HEK293 (cell line): ENCODE measurements around the gene MRPL34.

Experiments
- AEBP2 ChIP-seq: fragments of 450-650 bp; formaldehyde crosslinking; IDR thresholded peaks from 2 replicates; pipeline ENCODE4 v1.5.1; 2016; ENCODE audit warnings: missing biosample characterization, missing genetic modification characterization, borderline replicate concordance
- BCL6B ChIP-seq: fragments of 450-650 bp; formaldehyde crosslinking; IDR thresholded peaks from 2 replicates; pipeline ENCODE4 v1.5.1; 2017; ENCODE audit warnings: missing biosample characterization, missing genetic modification characterization
- CTCF ChIP-seq: fragments of 450-650 bp; formaldehyde crosslinking; IDR thresholded peaks from 2 replicates; pipeline ENCODE4 v1.5.1; 2016; ENCODE audit warnings: missing biosample characterization, missing genetic modification characterization
- GLI4 ChIP-seq: fragments of 450-650 bp; formaldehyde crosslinking; IDR thresholded peaks from 2 replicates; pipeline ENCODE4 v1.5.1; 2016; ENCODE audit warnings: missing biosample characterization, missing genetic modification characterization
- HIC1 ChIP-seq: fragments of 450-650 bp; formaldehyde crosslinking; IDR thresholded peaks from 2 replicates; pipeline ENCODE4 v1.5.1; 2016; ENCODE audit warnings: missing biosample characterization, missing genetic modification characterization
- HOXA7 ChIP-seq: sonication (generic); formaldehyde crosslinking; IDR thresholded peaks from 2 replicates; pipeline ENCODE4 v1.8.1; 2022; ENCODE audit warnings: missing genetic modification reagents, borderline replicate concordance
- HOXC10 ChIP-seq: sonication (generic); formaldehyde crosslinking; IDR thresholded peaks from 2 replicates; pipeline ENCODE4 v1.8.1; 2023; ENCODE audit warnings: mild to moderate bottlenecking, missing genetic modification reagents
- IKZF3 ChIP-seq: fragments of 450-650 bp; IDR thresholded peaks from 2 replicates; pipeline ENCODE4 v1.5.0; 2018; ENCODE audit warnings: missing biosample characterization, mild to moderate bottlenecking, missing genetic modification characterization, moderate library complexity
- KLF16 ChIP-seq: fragments of 450-650 bp; formaldehyde crosslinking; IDR thresholded peaks from 2 replicates; pipeline ENCODE4 v1.5.1; 2017; ENCODE audit warnings: missing biosample characterization, missing genetic modification characterization
- KLF7 ChIP-seq: fragments of 450-650 bp; formaldehyde crosslinking; IDR thresholded peaks from 2 replicates; pipeline ENCODE4 v1.5.1; 2016; ENCODE audit warnings: missing biosample characterization, missing genetic modification characterization, borderline replicate concordance
- ZBTB21 ChIP-seq: fragments of 450-650 bp; formaldehyde crosslinking; IDR thresholded peaks from 2 replicates; pipeline ENCODE4 v1.5.1; 2017; ENCODE audit warnings: missing biosample characterization, missing genetic modification characterization
- ZBTB6 ChIP-seq: fragments of 450-650 bp; formaldehyde crosslinking; IDR thresholded peaks from 2 replicates; pipeline ENCODE4 v1.5.1; 2017; ENCODE audit warnings: missing biosample characterization, missing genetic modification characterization
- ZBTB8A ChIP-seq: fragments of 450-650 bp; formaldehyde crosslinking; IDR thresholded peaks from 2 replicates; pipeline ENCODE4 v1.5.1; 2016; ENCODE audit warnings: missing biosample characterization, missing genetic modification characterization
- ZFP69B ChIP-seq: fragments of 450-650 bp; formaldehyde crosslinking; IDR thresholded peaks from 2 replicates; pipeline ENCODE4 v1.5.1; 2016; ENCODE audit warnings: missing biosample characterization, missing genetic modification characterization
- ZNF114 ChIP-seq: fragments of 450-650 bp; formaldehyde crosslinking; IDR thresholded peaks from 2 replicates; pipeline ENCODE4 v1.5.0; 2017; ENCODE audit warnings: missing biosample characterization, missing genetic modification characterization
- ZNF155 ChIP-seq: fragments of 450-650 bp; formaldehyde crosslinking; IDR thresholded peaks from 2 replicates; pipeline ENCODE4 v1.5.1; 2016; ENCODE audit warnings: missing biosample characterization, missing genetic modification characterization
- ZNF175 ChIP-seq: fragments of 450-650 bp; formaldehyde crosslinking; IDR thresholded peaks from 2 replicates; pipeline ENCODE4 v1.5.1; 2016; ENCODE audit warnings: missing biosample characterization, missing genetic modification characterization
- ZNF2 ChIP-seq: fragments of 450-650 bp; formaldehyde crosslinking; IDR thresholded peaks from 2 replicates; pipeline ENCODE4 v1.5.1; 2016; ENCODE audit warnings: missing biosample characterization, missing genetic modification characterization
- ZNF221 ChIP-seq: fragments of 450-650 bp; formaldehyde crosslinking; IDR thresholded peaks from 2 replicates; pipeline ENCODE4 v1.5.1; 2017; ENCODE audit warnings: missing biosample characterization, missing genetic modification characterization, borderline replicate concordance
- ZNF302 ChIP-seq: fragments of 450-650 bp; formaldehyde crosslinking; IDR thresholded peaks from 2 replicates; pipeline ENCODE4 v1.5.1; 2016; ENCODE audit warnings: missing biosample characterization, missing genetic modification characterization, low read depth
- ZNF335 ChIP-seq: fragments of 450-650 bp; formaldehyde crosslinking; conservative IDR thresholded peaks from 2 replicates; pipeline ENCODE4 v1.5.1; 2016; ENCODE audit warnings: missing biosample characterization, missing genetic modification characterization
- ZNF433 ChIP-seq: fragments of 450-650 bp; formaldehyde crosslinking; IDR thresholded peaks from 2 replicates; pipeline ENCODE4 v1.5.1; 2016; ENCODE audit warnings: missing biosample characterization, missing genetic modification characterization, low read depth
- ZNF514 ChIP-seq: fragments of 450-650 bp; formaldehyde crosslinking; IDR thresholded peaks from 2 replicates; pipeline ENCODE4 v1.5.1; 2016; ENCODE audit warnings: missing biosample characterization, missing genetic modification characterization
- ZNF585B ChIP-seq: fragments of 450-650 bp; formaldehyde crosslinking; IDR thresholded peaks from 2 replicates; pipeline ENCODE4 v1.5.1; 2016; ENCODE audit warnings: missing biosample characterization, missing genetic modification characterization
- ZNF704 ChIP-seq: fragments of 450-650 bp; formaldehyde crosslinking; IDR thresholded peaks from 2 replicates; pipeline ENCODE4 v1.5.1; 2016; ENCODE audit warnings: missing biosample characterization, missing genetic modification characterization
- ZNF707 ChIP-seq: fragments of 450-650 bp; formaldehyde crosslinking; IDR thresholded peaks from 2 replicates; pipeline ENCODE4 v1.5.1; 2016; ENCODE audit warnings: missing biosample characterization, missing genetic modification characterization
- ZNF777 ChIP-seq: fragments of 450-650 bp; formaldehyde crosslinking; IDR thresholded peaks from 2 replicates; pipeline ENCODE4 v1.5.1; 2017; ENCODE audit warnings: missing biosample characterization, missing genetic modification characterization, borderline replicate concordance
- ZSCAN23 ChIP-seq: fragments of 450-650 bp; formaldehyde crosslinking; IDR thresholded peaks from 2 replicates; pipeline ENCODE4 v1.5.1; 2016; ENCODE audit warnings: missing biosample characterization, missing genetic modification characterization

The MRPL34 gene

GRCh38 chr19:17334414-17335409 lies 29.0 kb downstream of the MRPL34 start, which contains the start of gene ANO8 (continued):
- TF ChIP-seq ZNF777 (no peak; the same call in 1 of the 2 replicates), CTCF (tag by site-specific recombination) (no peak; the same call in 1 of the 2 replicates), AEBP2 (no peak), HOXA7 (CRISPR knock-in tag) (no peak), ZBTB8A (tag by site-specific recombination) (peak; percentile 93), IKZF3 (peak; percentile 95), HIC1 (tag by site-specific recombination) (peak; percentile 63; the same call in 1 of the 2 replicates), GLI4 (tag by site-specific recombination) (peak; percentile 99; the same call in 1 of the 2 replicates), ZNF2 (tag by site-specific recombination) (peak; percentile 97), ZNF335 (tag by site-specific recombination) (peak; percentile 84), ZNF221 (tag by site-specific recombination) (peak; percentile 73; the same call in 1 of the 2 replicates), ZBTB21 (tag by site-specific recombination) (peak; percentile 93), ZNF433 (no peak), ZBTB6 (tag by site-specific recombination) (peak; percentile 84), ZNF514 (tag by site-specific recombination) (no peak), ZFP69B (tag by site-specific recombination) (peak; percentile 94), ZNF585B (no peak), ZNF114 (tag by site-specific recombination) (no peak), ZNF704 (tag by site-specific recombination) (no peak), KLF7 (tag by site-specific recombination) (peak; percentile 100), ZSCAN23 (tag by site-specific recombination) (peak; percentile 96), ZNF707 (tag by site-specific recombination) (0 out of 2 replicates have a peak, but pooled peaks have one; percentile 40), BCL6B (tag by site-specific recombination) (no peak), ZNF175 (tag by site-specific recombination) (no peak), KLF16 (peak; percentile 99), HOXC10 (CRISPR knock-in tag) (peak; percentile 95), ZNF302 (tag by site-specific recombination) (0 out of 2 replicates have a peak, but pooled peaks have one; percentile 49), ZNF155 (no peak)
